ENCODE results near the gene FILIP1L. TPM values are rescaled to one million over a fixed set of nuclear protein-coding genes. Genes with fewer than 3 reads are reported as not detected.

The FILIP1L gene
- total RNA-seq, 1 experiment from 2014 or later: 4.3 TPM

DNA sequence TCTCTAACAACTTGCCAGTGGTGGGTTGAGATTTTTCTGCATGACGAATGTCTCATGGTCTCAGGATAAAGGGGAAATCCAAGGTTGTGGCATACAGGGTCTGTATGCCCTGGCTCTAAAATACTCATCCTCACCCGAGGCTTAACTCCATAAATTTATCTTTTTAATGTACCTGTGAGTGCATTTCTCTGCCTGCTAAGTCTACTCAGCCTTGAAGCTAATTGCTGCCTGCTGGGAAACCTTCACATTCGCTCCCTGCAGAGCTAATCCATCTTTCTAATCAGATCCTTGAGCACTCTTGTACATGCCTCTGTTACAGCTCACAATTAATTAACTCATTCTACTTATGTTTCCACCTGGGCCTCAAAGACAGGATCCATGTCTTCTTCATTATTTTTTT is 202.9 kb downstream of the FILIP1L start:
- ChIA-PET POLR2A (ENCODE audit: low non-redundant PET) (no interaction called here), CTCF (interaction anchor here (0.8 kb wide), 1 partner anchor 68 kb away, joined by 3 read pairs; no protein-coding TSS in a partner anchor)
- no peak overlapping the region for H3K4me3 ChIP-seq (ENCODE audit: low read depth, low read length, poor library complexity, severe bottlenecking)
- peaks cover 33% of the 10 kb centered on the region for H3K4me1 ChIP-seq (ENCODE audit: insufficient read depth, low read length, poor library complexity, severe bottlenecking)
- no TSS peak for BruUV-seq (replicated peaks)
- no peaks in the 10 kb centered on the region for H3K9me3 ChIP-seq (ENCODE audit: low read depth, low read length, poor library complexity, severe bottlenecking)
- no peak overlapping the region for H3K27ac ChIP-seq (ENCODE audit: low read depth, low read length, poor library complexity, severe bottlenecking)
- intact Hi-C loops (cut with micrococcal nuclease; ENCODE audit: unreplicated experiment): no loop called here
- no peaks in the 10 kb centered on the region for H3K27me3 ChIP-seq (replicated peaks; ENCODE audit: insufficient read depth, low read depth, low read length, poor library complexity)
- DNase-seq (ENCODE audit: low spot score): peak; percentile 41
- H3K36me3 ChIP-seq (ENCODE audit: insufficient read depth, low read length, poor library complexity, severe bottlenecking): no peaks in the 10 kb centered on the region
- TF ChIP-seq EZH2 (IDR thresholded peaks at IDR 0.05; ENCODE audit: borderline replicate concordance, low read depth, low read length, poor library complexity, severe bottlenecking): no peak
- TF ChIP-seq, protein P1, sequence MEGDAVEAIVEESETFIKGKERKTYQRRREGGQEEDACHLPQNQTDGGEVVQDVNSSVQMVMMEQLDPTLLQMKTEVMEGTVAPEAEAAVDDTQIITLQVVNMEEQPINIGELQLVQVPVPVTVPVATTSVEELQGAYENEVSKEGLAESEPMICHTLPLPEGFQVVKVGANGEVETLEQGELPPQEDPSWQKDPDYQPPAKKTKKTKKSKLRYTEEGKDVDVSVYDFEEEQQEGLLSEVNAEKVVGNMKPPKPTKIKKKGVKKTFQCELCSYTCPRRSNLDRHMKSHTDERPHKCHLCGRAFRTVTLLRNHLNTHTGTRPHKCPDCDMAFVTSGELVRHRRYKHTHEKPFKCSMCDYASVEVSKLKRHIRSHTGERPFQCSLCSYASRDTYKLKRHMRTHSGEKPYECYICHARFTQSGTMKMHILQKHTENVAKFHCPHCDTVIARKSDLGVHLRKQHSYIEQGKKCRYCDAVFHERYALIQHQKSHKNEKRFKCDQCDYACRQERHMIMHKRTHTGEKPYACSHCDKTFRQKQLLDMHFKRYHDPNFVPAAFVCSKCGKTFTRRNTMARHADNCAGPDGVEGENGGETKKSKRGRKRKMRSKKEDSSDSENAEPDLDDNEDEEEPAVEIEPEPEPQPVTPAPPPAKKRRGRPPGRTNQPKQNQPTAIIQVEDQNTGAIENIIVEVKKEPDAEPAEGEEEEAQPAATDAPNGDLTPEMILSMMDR (conservative IDR thresholded peaks at IDR 0.05; ENCODE audit: low read depth, low read length): no peak

DNA sequence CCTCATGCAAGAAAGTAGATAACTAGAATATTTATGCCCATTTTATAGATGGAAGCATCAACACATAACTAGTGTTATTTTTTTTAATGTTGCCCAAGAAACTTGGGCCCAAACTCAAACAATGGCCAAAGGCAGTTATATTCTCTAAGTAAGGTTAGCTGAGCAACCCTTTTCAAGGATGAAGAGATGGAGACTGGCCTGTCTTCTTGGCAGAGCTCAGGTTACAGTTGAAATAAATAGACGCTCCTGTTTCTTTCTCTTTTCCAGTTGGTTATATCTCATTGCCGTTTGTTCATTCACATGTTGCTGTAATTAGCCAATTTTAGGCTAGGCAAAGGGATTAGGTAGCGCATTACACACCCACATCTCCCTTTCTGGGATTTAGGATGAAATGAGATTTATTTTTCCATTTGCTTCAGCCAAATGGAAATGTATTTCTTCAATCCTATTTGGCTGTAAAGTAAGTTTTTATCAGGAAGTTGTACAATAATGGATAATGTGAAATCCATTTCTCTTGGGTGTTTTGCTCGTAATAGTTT is 203.5 kb downstream of the FILIP1L start:
- Histone ChIP-seq H3K9me3 (ENCODE audit: low read depth, low read length, poor library complexity, severe bottlenecking) (no peaks in the 10 kb centered on the region), H3K4me1 (ENCODE audit: insufficient read depth, low read length, poor library complexity, severe bottlenecking) (peaks cover 33% of the 10 kb centered on the region), H3K27ac (ENCODE audit: low read depth, low read length, poor library complexity, severe bottlenecking) (no peak overlapping the region), H3K36me3 (ENCODE audit: insufficient read depth, low read length, poor library complexity, severe bottlenecking) (no peaks in the 10 kb centered on the region), H3K27me3 (replicated peaks; ENCODE audit: insufficient read depth, low read depth, low read length, poor library complexity) (no peaks in the 10 kb centered on the region), H3K4me3 (ENCODE audit: low read depth, low read length, poor library complexity, severe bottlenecking) (no peak overlapping the region)
- no peak for TF ChIP-seq EZH2 (IDR thresholded peaks at IDR 0.05; ENCODE audit: borderline replicate concordance, low read depth, low read length, poor library complexity, severe bottlenecking)
- TF ChIP-seq, protein P1 (conservative IDR thresholded peaks at IDR 0.05; ENCODE audit: low read depth, low read length): no peak
- DNase-seq (ENCODE audit: low spot score): peak; percentile 55
- POLR2A ChIA-PET (ENCODE audit: low non-redundant PET): interaction anchor here (0.6 kb wide), 1 partner anchor 367 kb away, joined by 9 read pairs; no protein-coding TSS in a partner anchor
- intact Hi-C loops (cut with micrococcal nuclease; ENCODE audit: unreplicated experiment): no loop called here
- CTCF ChIA-PET: no interaction called here
- BruUV-seq (replicated peaks): no TSS peak

DNA sequence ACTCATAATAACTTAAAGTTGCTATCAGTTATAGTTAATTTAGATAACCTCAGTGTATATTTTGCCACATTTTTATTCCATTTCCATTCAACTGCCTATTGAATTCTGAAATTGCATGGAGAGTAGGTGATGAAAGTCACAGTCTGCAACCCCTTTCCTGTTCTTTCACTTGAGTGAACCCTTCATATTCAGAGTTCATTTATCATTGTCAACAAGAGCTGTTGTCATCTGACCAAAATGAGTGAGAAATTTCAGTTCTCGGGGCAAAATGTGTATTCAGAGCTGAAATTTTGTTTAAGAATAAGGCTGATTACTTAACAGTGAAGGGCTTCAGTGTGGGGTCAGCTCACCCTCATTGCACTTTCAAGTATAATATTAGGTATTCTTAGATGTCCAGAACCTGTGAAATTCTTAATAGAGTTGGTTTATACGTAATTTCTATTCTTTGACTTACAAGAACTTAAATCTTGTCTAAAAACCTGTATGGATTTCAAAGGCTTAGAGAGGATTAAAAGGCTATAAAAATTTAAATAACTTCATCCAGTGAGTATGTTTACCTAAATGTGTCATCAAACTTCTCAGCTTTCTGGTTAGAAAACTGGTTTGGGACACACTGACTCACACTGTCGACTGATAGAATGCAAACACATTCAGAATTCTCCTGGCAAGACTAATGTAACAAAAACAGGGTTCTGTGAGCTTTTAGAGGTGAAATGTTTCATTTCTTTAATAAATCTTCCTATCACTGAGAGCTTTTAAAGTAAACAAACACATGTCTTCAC is 204.4 kb downstream of the FILIP1L start:
- TF ChIP-seq, protein P1 (conservative IDR thresholded peaks at IDR 0.05; ENCODE audit: low read depth, low read length): no peak
- TF ChIP-seq EZH2 (IDR thresholded peaks at IDR 0.05; ENCODE audit: borderline replicate concordance, low read depth, low read length, poor library complexity, severe bottlenecking): no peak
- DNase-seq (ENCODE audit: low spot score): no peak
- Histone ChIP-seq H3K27ac (ENCODE audit: low read depth, low read length, poor library complexity, severe bottlenecking) (no peak overlapping the region), H3K27me3 (replicated peaks; ENCODE audit: insufficient read depth, low read depth, low read length, poor library complexity) (no peaks in the 10 kb centered on the region), H3K36me3 (ENCODE audit: insufficient read depth, low read length, poor library complexity, severe bottlenecking) (no peaks in the 10 kb centered on the region), H3K4me1 (ENCODE audit: insufficient read depth, low read length, poor library complexity, severe bottlenecking) (peaks cover 33% of the 10 kb centered on the region), H3K9me3 (ENCODE audit: low read depth, low read length, poor library complexity, severe bottlenecking) (no peaks in the 10 kb centered on the region), H3K4me3 (ENCODE audit: low read depth, low read length, poor library complexity, severe bottlenecking) (no peak overlapping the region)
- POLR2A ChIA-PET (ENCODE audit: low non-redundant PET): interaction anchor here (0.6 kb wide), 1 partner anchor 368 kb away, joined by 9 read pairs; no protein-coding TSS in a partner anchor
- intact Hi-C loops (cut with micrococcal nuclease; ENCODE audit: unreplicated experiment): no loop called here
- BruUV-seq (replicated peaks): no TSS peak
- CTCF ChIA-PET: no interaction called here
